Transverse colon (tissue), 4 donors: ENCODE data around the gene EIF4E3. TPM values are rescaled to one million over a fixed set of nuclear protein-coding genes. Genes with fewer than 3 reads are reported as not detected.

ENCODE experiments used
- DNase-seq: peaks from one replicate; pipeline ENCODE4 v3.0.0-alpha.2; 2019
- H3K27ac ChIP-seq, 4 donors: fragments of 200-600 bp; sonication (generic); 2 replicates each; pipeline ENCODE4 v1.5.1; 2016 to 2018; ENCODE audit warnings: inconsistent platforms in 4 of 4
- H3K27me3 ChIP-seq: fragments of 200-600 bp; sonication (generic); 2 replicates; pipeline ENCODE4 v1.5.1; 2017; ENCODE audit warnings: inconsistent platforms
- H3K36me3 ChIP-seq, 4 donors: fragments of 200-600 bp; sonication (generic); 2 replicates each; pipeline ENCODE4 v1.5.1; 2017 to 2019; ENCODE audit warnings: inconsistent platforms in 4 of 4
- H3K4me1 ChIP-seq, 4 donors: fragments of 200-600 bp; sonication (generic); 2 replicates each; pipeline ENCODE4 v1.5.1; 2017 to 2020; ENCODE audit warnings: inconsistent platforms in 4 of 4
- H3K4me3 ChIP-seq, 4 donors: fragments of 200-600 bp; sonication (generic); 1 replicate in 1 of 4; 2 replicates in 3 of 4; pipeline versions ENCODE4 v1.5.1 to v1.6.1; 2017 to 2019; ENCODE audit warnings: inconsistent platforms in 4 of 4
- H3K9me3 ChIP-seq, 2 donors: fragments of 200-600 bp; sonication (generic); 2 replicates each; pipeline ENCODE4 v1.5.1; 2017 to 2019; ENCODE audit warnings: inconsistent platforms in 2 of 2
- EP300 ChIP-seq: sonication (generic); formaldehyde crosslinking; IDR thresholded peaks from one replicate; pipeline ENCODE4 v1.6.1; 2017; ENCODE audit warnings: antibody characterized with exemption, low read depth
- POLR2A ChIP-seq: fragments of 450-650 bp; IDR thresholded peaks from one replicate; pipeline ENCODE4 v1.6.1; 2016; ENCODE audit warnings: antibody characterized with exemption, mild to moderate bottlenecking, moderate library complexity
- POLR2AphosphoS5 ChIP-seq, 3 donors: sonication (generic); formaldehyde crosslinking; IDR thresholded peaks; one replicate each; pipeline ENCODE4 v1.6.1; 2016; ENCODE audit warnings: antibody characterized with exemption in 3 of 3
- WGBS, 2 donors: methylation state at CpG; one replicate each; pipeline ENCODE4 v1.1.5; 2018; ENCODE audit warnings: low coverage in 1 of 2; 5-methylcytosine and 5-hydroxymethylcytosine counted together
- in situ Hi-C, 4 donors: fragments of 200-750 bp; cut with MboI; loops; one replicate each; pipeline versions ENCODE4 v1.15.0 to v1.15.1; 2017; ENCODE audit warnings: low sequenced_read_pairs in 3 of 4, low pct_ligation_motif_present in 1 of 4, low pct_unique_long_range_greater_than_20kb in 1 of 4
- intact Hi-C: fragments of 100-400 bp; cut with DNase I; formaldehyde crosslinking; loops from one replicate; pipeline ENCODE4 v1.15.1; 2023; ENCODE audit warnings: low total_unique reads
- total RNA-seq, 4 donors: library from RNA; depleted of rRNA; stranded (reverse); fragments of >200 nt; gene quantifications; one replicate each; pipeline ENCODE4 v1.1.0, GENCODE V29; 2016
- TF ChIP-seq, protein P1 (sequence below), 5 experiments: fragments of 200-600 bp in 3 of 5; fragments of 450-650 bp in 2 of 5; sonication (generic) in 3 of 5; IDR thresholded peaks; 1 replicate in 2 of 5; 2 replicates in 3 of 5; pipeline ENCODE4 v1.5.1; 2016 to 2017; ENCODE audit warnings: antibody characterized with exemption in 5 of 5, inconsistent platforms in 3 of 5, mild to moderate bottlenecking in 2 of 5, moderate library complexity in 1 of 5

Gene EIF4E3
- total RNA-seq, 4 donors from 2014 or later = 6.0 to 35.6 (median 19.4) TPM

DNA sequence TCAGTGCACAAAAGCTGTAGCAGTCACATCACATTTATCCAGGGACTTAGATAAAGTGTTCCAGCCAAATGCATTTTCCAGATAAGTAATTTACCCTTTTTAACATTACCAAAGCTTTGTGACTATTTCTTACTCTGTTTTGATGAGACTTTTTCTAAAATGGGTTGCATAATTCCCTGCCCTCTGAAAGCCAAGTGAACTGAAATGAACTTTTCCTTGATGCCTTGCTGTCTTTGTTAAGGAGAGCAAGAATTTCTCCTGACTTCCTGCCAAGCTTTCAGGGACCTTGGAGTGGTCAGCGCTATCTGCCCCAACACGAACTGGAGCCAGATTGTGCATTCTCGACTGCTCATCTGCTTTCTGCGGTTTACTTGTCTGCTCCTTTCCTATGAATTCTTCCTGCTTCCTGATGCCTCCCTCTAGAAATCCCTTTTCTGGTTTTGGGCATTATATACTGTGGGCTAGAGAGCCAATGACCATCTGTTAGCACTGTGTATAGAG lies 34.8 kb downstream of the EIF4E3 start:
- no peaks in the 10 kb centered on the region for H3K27me3 ChIP-seq
- intact Hi-C loops = no loop called here
- DNase-seq = no peak
- no peak for TF ChIP-seq POLR2AphosphoS5 (IDR thresholded peaks at IDR 0.05)
- TF ChIP-seq, protein P1, sequence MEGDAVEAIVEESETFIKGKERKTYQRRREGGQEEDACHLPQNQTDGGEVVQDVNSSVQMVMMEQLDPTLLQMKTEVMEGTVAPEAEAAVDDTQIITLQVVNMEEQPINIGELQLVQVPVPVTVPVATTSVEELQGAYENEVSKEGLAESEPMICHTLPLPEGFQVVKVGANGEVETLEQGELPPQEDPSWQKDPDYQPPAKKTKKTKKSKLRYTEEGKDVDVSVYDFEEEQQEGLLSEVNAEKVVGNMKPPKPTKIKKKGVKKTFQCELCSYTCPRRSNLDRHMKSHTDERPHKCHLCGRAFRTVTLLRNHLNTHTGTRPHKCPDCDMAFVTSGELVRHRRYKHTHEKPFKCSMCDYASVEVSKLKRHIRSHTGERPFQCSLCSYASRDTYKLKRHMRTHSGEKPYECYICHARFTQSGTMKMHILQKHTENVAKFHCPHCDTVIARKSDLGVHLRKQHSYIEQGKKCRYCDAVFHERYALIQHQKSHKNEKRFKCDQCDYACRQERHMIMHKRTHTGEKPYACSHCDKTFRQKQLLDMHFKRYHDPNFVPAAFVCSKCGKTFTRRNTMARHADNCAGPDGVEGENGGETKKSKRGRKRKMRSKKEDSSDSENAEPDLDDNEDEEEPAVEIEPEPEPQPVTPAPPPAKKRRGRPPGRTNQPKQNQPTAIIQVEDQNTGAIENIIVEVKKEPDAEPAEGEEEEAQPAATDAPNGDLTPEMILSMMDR (IDR thresholded peaks at IDR 0.05) = no peak
- TF ChIP-seq EP300 = no peak
- TF ChIP-seq POLR2A = no peak
- H3K36me3 ChIP-seq = no peaks in the 10 kb centered on the region
- H3K4me1 ChIP-seq = peaks cover 12 to 79% (median 54%) of the 10 kb centered on the region in 4 donors
- no peaks in the 10 kb centered on the region for H3K9me3 ChIP-seq
- in situ Hi-C loops = no loop called here
- H3K4me3 ChIP-seq = no peak overlapping the region
- peak overlapping the region in 3 of 4 donors; percentile 15 to 53 (median 27) for H3K27ac ChIP-seq
- WGBS, 2 donors = 63 to 100% methylated on average over 1 to 4 of the region's 4 CpGs

DNA sequence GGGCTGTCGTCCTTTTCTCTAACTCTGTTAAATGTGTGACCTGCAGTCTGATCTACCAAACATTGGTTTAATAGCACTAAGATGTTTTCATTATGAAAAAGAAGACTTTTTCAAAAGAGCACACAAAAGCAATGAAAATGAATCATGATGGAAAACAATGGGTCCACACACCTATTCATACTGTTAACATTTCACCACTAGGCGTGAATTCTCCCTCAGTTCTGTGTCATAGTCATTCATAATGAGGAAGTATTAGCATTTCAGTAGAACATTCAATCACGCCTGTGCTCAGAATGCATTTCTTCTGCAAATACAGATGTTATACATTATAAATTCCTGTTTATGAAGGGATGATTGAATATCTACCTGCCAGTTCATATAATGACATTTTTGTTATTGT lies 35.9 kb downstream of the EIF4E3 start:
- H3K4me1 ChIP-seq = peaks cover 19 to 79% (median 56%) of the 10 kb centered on the region in 4 donors
- no peak overlapping the region for H3K4me3 ChIP-seq
- no peaks in the 10 kb centered on the region for H3K36me3 ChIP-seq
- DNase-seq = no peak
- WGBS, 2 donors = 72 to 77% methylated on average over 3 of the region's 3 CpGs
- no peaks in the 10 kb centered on the region for H3K27me3 ChIP-seq
- no peaks in the 10 kb centered on the region for H3K9me3 ChIP-seq
- in situ Hi-C loops (no loop called here), intact Hi-C loops (no loop called here)
- peak overlapping the region in 1 of 4 donors; percentile 79 for H3K27ac ChIP-seq
- TF ChIP-seq, protein P1 (IDR thresholded peaks at IDR 0.05) = peak in 2 of 5 experiments; percentile 22 to 34
- TF ChIP-seq EP300 (no peak), POLR2AphosphoS5 (IDR thresholded peaks at IDR 0.05) (no peak)

DNA sequence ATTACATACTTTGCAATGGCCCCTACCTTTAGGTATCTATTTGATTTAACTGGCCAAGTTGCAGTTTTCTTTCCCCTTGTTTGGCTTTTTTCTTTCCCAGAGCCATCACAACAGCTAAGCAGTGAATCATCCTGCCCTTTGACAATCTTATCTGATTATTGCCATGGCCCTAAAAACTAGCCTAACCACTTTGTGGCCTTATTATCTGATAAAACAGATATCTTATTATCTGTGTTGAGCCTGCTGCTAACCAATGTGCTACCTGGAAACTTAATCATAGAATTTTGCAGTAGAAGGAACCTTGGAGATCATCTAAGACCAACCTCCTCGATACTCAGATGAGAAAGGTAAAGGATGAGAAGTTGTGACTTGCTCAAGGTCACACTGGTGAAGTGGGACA lies 37.1 kb downstream of the EIF4E3 start:
- Histone ChIP-seq H3K27me3 (no peaks in the 10 kb centered on the region), H3K36me3 (no peaks in the 10 kb centered on the region), H3K4me1 (peaks cover 12 to 77% (median 50%) of the 10 kb centered on the region in 4 donors), H3K9me3 (no peaks in the 10 kb centered on the region), H3K27ac (peak overlapping the region; percentile 66 to 79 (median 74)), H3K4me3 (no peak overlapping the region)
- TF ChIP-seq POLR2A (no peak), EP300 (no peak), POLR2AphosphoS5 (IDR thresholded peaks at IDR 0.05) (peak in 1 of 3 donors; percentile 14)
- TF ChIP-seq, protein P1 (IDR thresholded peaks at IDR 0.05) = no peak
- DNase-seq = no peak
- in situ Hi-C loops = no loop called here
- WGBS, 2 donors = 46% methylated on average over 1 of the region's 1 CpG; no CpG with 5 or more reads in 1 of the 2 donors
- intact Hi-C loops = no loop called here

DNA sequence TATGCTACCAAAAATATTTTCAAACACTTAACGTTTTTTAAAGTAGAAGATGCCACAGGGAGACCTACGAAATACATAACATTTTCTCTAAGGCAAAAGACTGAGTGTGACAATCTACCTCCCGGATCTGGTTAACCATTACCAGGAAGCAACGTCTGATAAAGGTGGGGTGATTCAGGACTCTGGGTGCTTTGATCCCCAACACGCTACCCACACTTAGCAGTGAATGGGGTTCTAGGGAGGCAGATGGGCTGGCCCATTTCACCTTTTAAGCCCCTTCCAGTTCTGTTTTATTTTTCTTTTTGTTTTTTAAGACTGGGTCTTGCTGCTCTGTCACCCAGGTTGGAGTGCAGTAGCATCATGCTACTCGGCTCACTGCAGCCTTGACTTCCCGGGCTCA lies 39.5 kb downstream of the EIF4E3 start:
- Histone ChIP-seq H3K27ac (peak overlapping the region; percentile 66 to 79 (median 74)), H3K4me3 (no peak overlapping the region), H3K36me3 (no peaks in the 10 kb centered on the region), H3K9me3 (no peaks in the 10 kb centered on the region), H3K27me3 (no peaks in the 10 kb centered on the region), H3K4me1 (peaks cover 15 to 83% (median 57%) of the 10 kb centered on the region in 4 donors)
- intact Hi-C loops (no loop called here), in situ Hi-C loops (no loop called here)
- WGBS, 2 donors = 51 to 64% methylated on average over 4 to 7 of the region's 7 CpGs
- DNase-seq = no peak
- TF ChIP-seq POLR2A = no peak
- TF ChIP-seq EP300 = no peak
- TF ChIP-seq POLR2AphosphoS5 (IDR thresholded peaks at IDR 0.05) = no peak
- TF ChIP-seq, protein P1 (IDR thresholded peaks at IDR 0.05) = no peak
